VCaP (cell line): ENCODE results near the gene PSMD4.

ENCODE experiments used
- H3K27ac ChIP-seq: fragments of 450-650 bp; 2 replicates; pipeline ENCODE4 v1.5.1; 2017
- CTCF ChIP-seq: fragments of 450-650 bp; conservative IDR thresholded peaks from 2 replicates; pipeline ENCODE4 v1.5.1; 2017; ENCODE audit warnings: mild to moderate bottlenecking, moderate library complexity

PSMD4 gene

GRCh38 chr1:151287341-151287699 lies 32.8 kb downstream of the PSMD4 start:
- no peak overlapping the region for H3K27ac ChIP-seq
- TF ChIP-seq CTCF = no peak

- no peak overlapping the region for H3K27ac ChIP-seq
- no peak for TF ChIP-seq CTCF
Measured at GRCh38 chr1:151287767-151288500, 33.4 kb downstream of the PSMD4 start.

GRCh38 chr1:151288502-151288901 lies 34.0 kb downstream of the PSMD4 start:
- no peak for TF ChIP-seq CTCF
- no peak overlapping the region for H3K27ac ChIP-seq

GRCh38 chr1:151289080-151289935 lies 34.8 kb downstream of the PSMD4 start:
- H3K27ac ChIP-seq = no peak overlapping the region
- no peak for TF ChIP-seq CTCF

- no peak overlapping the region for H3K27ac ChIP-seq
Measured at GRCh38 chr1:151289991-151290708, 35.6 kb downstream of the PSMD4 start.

GRCh38 chr1:151290709-151291303 lies 36.3 kb downstream of the PSMD4 start:
- no peak overlapping the region for H3K27ac ChIP-seq
- TF ChIP-seq CTCF = no peak

More at GRCh38 chr1:151289991-151290708, 35.6 kb downstream of the PSMD4 start:
- TF ChIP-seq CTCF = no peak
